Measurements from ENCODE around the gene KDM4B.
A peak's percentile ranks its signal among the peaks of the same experiment; 100 is the strongest.
"Not testable (repeated sequence)": the region's sequence is repeated elsewhere in the genome, so short reads cannot be mapped to it uniquely, and the experiment has no call there.

Gene KDM4B

GRCh38 chr19:5160158-5160795, 191.4 kb downstream of the KDM4B start:
- not testable (repeated sequence) for H3K4me1 Mint-ChIP-seq

GRCh38 chr19:5164845-5165696, 196.2 kb downstream of the KDM4B start:
- H3K27ac Mint-ChIP-seq, H3K4me3 Mint-ChIP-seq, H3K4me1 Mint-ChIP-seq, H3K36me3 Mint-ChIP-seq, H3K9me3 Mint-ChIP-seq, CTCF ChIA-PET, H3K27me3 Mint-ChIP-seq, DNase-seq: not testable (repeated sequence)

More at GRCh38 chr19:5160158-5160795, 191.4 kb downstream of the KDM4B start:
- H3K4me3 Mint-ChIP-seq, H3K27me3 Mint-ChIP-seq, DNase-seq, CTCF ChIA-PET, H3K36me3 Mint-ChIP-seq, H3K27ac Mint-ChIP-seq: not testable (repeated sequence)
- peaks cover 14% of the 10 kb centered on the region for H3K9me3 Mint-ChIP-seq

GRCh38 chr19:5165697-5166019, 196.7 kb downstream of the KDM4B start:
- Mint-ChIP-seq H3K36me3 (no peaks in the 10 kb centered on the region), H3K27me3 (peaks cover 9% of the 10 kb centered on the region), H3K4me3 (no peak overlapping the region), H3K4me1 (no peaks in the 10 kb centered on the region), H3K9me3 (peaks cover 2% of the 10 kb centered on the region), H3K27ac (no peak overlapping the region)
- DNase-seq: no peak
- CTCF ChIA-PET: no interaction called here

GRCh38 chr19:5166262-5166661, 197.3 kb downstream of the KDM4B start:
- Mint-ChIP-seq H3K4me3 (no peak overlapping the region), H3K9me3 (no peaks in the 10 kb centered on the region), H3K4me1 (no peaks in the 10 kb centered on the region), H3K36me3 (no peaks in the 10 kb centered on the region), H3K27me3 (peaks cover 9% of the 10 kb centered on the region), H3K27ac (no peak overlapping the region)
- DNase-seq: no peak
- CTCF ChIA-PET: no interaction called here

- no peak overlapping the region for H3K4me3 Mint-ChIP-seq
- no peaks in the 10 kb centered on the region for H3K36me3 Mint-ChIP-seq
- no peaks in the 10 kb centered on the region for H3K9me3 Mint-ChIP-seq
- CTCF ChIA-PET: interaction anchor here (0.6 to 1.5 kb wide), 3 partner anchors 9 to 124 kb away, joined by 3 to 6 read pairs (median 3); no protein-coding TSS in a partner anchor
- DNase-seq: peak; percentile 66
- H3K27ac Mint-ChIP-seq: peak overlapping the region; percentile 22
- H3K4me1 Mint-ChIP-seq: no peaks in the 10 kb centered on the region
- H3K27me3 Mint-ChIP-seq: peaks cover 5% of the 10 kb centered on the region
Observed at GRCh38 chr19:5170329-5170745, 201.4 kb downstream of the KDM4B start.

- Mint-ChIP-seq H3K27me3 (peaks cover 5% of the 10 kb centered on the region), H3K9me3 (no peaks in the 10 kb centered on the region), H3K27ac (no peak overlapping the region), H3K4me1 (no peaks in the 10 kb centered on the region), H3K36me3 (no peaks in the 10 kb centered on the region), H3K4me3 (no peak overlapping the region)
- DNase-seq: no peak
- CTCF ChIA-PET: interaction anchor here (0.7 to 1.0 kb wide), 2 partner anchors 12 to 122 kb away, joined by 3 to 4 read pairs; no protein-coding TSS in a partner anchor
Observed at GRCh38 chr19:5171711-5172110, 202.8 kb downstream of the KDM4B start.

GRCh38 chr19:5172859-5173630, 204.1 kb downstream of the KDM4B start:
- Mint-ChIP-seq H3K4me3 (no peak overlapping the region), H3K36me3 (no peaks in the 10 kb centered on the region), H3K4me1 (no peaks in the 10 kb centered on the region), H3K27me3 (peaks cover 5% of the 10 kb centered on the region), H3K9me3 (no peaks in the 10 kb centered on the region), H3K27ac (no peak overlapping the region)
- CTCF ChIA-PET: no interaction called here
- DNase-seq: no peak

- Mint-ChIP-seq H3K27ac (no peak overlapping the region), H3K9me3 (no peaks in the 10 kb centered on the region), H3K4me3 (no peak overlapping the region), H3K27me3 (peaks cover 5% of the 10 kb centered on the region), H3K36me3 (no peaks in the 10 kb centered on the region), H3K4me1 (no peaks in the 10 kb centered on the region)
- CTCF ChIA-PET: no interaction called here
- no peak for DNase-seq
Observed at GRCh38 chr19:5173993-5174392, 205.1 kb downstream of the KDM4B start.

- CTCF ChIA-PET: interaction anchor here (0.6 kb wide), 1 partner anchor 15 kb away, joined by 5 read pairs; no protein-coding TSS in a partner anchor
- no peaks in the 10 kb centered on the region for H3K9me3 Mint-ChIP-seq
- H3K27ac Mint-ChIP-seq: no peak overlapping the region
- no peaks in the 10 kb centered on the region for H3K36me3 Mint-ChIP-seq
- H3K27me3 Mint-ChIP-seq: no peaks in the 10 kb centered on the region
- H3K4me3 Mint-ChIP-seq: no peak overlapping the region
- H3K4me1 Mint-ChIP-seq: no peaks in the 10 kb centered on the region
- DNase-seq: no peak
Observed at GRCh38 chr19:5177745-5178450, 209.0 kb downstream of the KDM4B start.

GRCh38 chr19:5178841-5179240, 209.9 kb downstream of the KDM4B start:
- CTCF ChIA-PET: interaction anchor here (0.5 to 0.6 kb wide), 2 partner anchors 14 to 289 kb away, joined by 3 to 5 read pairs; no protein-coding TSS in a partner anchor
- Mint-ChIP-seq H3K9me3 (no peaks in the 10 kb centered on the region), H3K36me3 (no peaks in the 10 kb centered on the region), H3K27me3 (no peaks in the 10 kb centered on the region), H3K4me1 (no peaks in the 10 kb centered on the region), H3K27ac (no peak overlapping the region), H3K4me3 (no peak overlapping the region)
- no peak for DNase-seq

GRCh38 chr19:5179256-5179655, 210.3 kb downstream of the KDM4B start:
- no peak for DNase-seq
- Mint-ChIP-seq H3K9me3 (no peaks in the 10 kb centered on the region), H3K36me3 (no peaks in the 10 kb centered on the region), H3K27me3 (no peaks in the 10 kb centered on the region), H3K4me3 (no peak overlapping the region), H3K27ac (no peak overlapping the region), H3K4me1 (no peaks in the 10 kb centered on the region)
- CTCF ChIA-PET: interaction anchor here (0.5 to 0.7 kb wide), 2 partner anchors 8 to 289 kb away, joined by 3 read pairs; no protein-coding TSS in a partner anchor

- no peaks in the 10 kb centered on the region for H3K4me1 Mint-ChIP-seq
- no peaks in the 10 kb centered on the region for H3K9me3 Mint-ChIP-seq
- no peaks in the 10 kb centered on the region for H3K27me3 Mint-ChIP-seq
- CTCF ChIA-PET: no interaction called here
- DNase-seq: no peak
- no peak overlapping the region for H3K4me3 Mint-ChIP-seq
- no peak overlapping the region for H3K27ac Mint-ChIP-seq
- no peaks in the 10 kb centered on the region for H3K36me3 Mint-ChIP-seq
Observed at GRCh38 chr19:5181329-5181728, 212.4 kb downstream of the KDM4B start.

GRCh38 chr19:5182751-5183150, 213.8 kb downstream of the KDM4B start:
- no peak for DNase-seq
- Mint-ChIP-seq H3K27ac (no peak overlapping the region), H3K4me3 (no peak overlapping the region), H3K9me3 (no peaks in the 10 kb centered on the region), H3K27me3 (no peaks in the 10 kb centered on the region), H3K36me3 (no peaks in the 10 kb centered on the region), H3K4me1 (no peaks in the 10 kb centered on the region)
- CTCF ChIA-PET: interaction anchor here (0.7 kb wide), 1 partner anchor 15 kb away, joined by 3 read pairs; no protein-coding TSS in a partner anchor

- Mint-ChIP-seq H3K4me3 (no peak overlapping the region), H3K27me3 (no peaks in the 10 kb centered on the region), H3K27ac (no peak overlapping the region), H3K9me3 (no peaks in the 10 kb centered on the region), H3K4me1 (no peaks in the 10 kb centered on the region), H3K36me3 (no peaks in the 10 kb centered on the region)
- no peak for DNase-seq
- CTCF ChIA-PET: interaction anchor here (0.5 kb wide), 1 partner anchor 12 kb away, joined by 4 read pairs; no protein-coding TSS in a partner anchor
Observed at GRCh38 chr19:5183616-5184015, 214.7 kb downstream of the KDM4B start.

All from activated naive CD4-positive, alpha-beta T cell treated with anti-CD3 and anti-CD28 coated beads, Interleukin-2, amount 10 ng/mL, durations not matched to agents 7 days and 5 days (primary cell).